GM18508 (cell line): ENCODE measurements around the gene GCNA.
"Not testable (repeated sequence)": the region's sequence is repeated elsewhere in the genome, so short reads cannot be mapped to it uniquely, and the experiment has no call there.

Experiments
- ATAC-seq: cut with Tn5 transposase; IDR thresholded peaks from one replicate; pipeline ENCODE4 v1.9.1; 2021; ENCODE audit warnings: moderate number of reproducible peaks; ENCODE audit not compliant: insufficient read depth, unreplicated experiment

Gene GCNA

GRCh38 chrX:71558920-71559319, 19.3 kb upstream of the GCNA start:
- no peak for ATAC-seq

DNA sequence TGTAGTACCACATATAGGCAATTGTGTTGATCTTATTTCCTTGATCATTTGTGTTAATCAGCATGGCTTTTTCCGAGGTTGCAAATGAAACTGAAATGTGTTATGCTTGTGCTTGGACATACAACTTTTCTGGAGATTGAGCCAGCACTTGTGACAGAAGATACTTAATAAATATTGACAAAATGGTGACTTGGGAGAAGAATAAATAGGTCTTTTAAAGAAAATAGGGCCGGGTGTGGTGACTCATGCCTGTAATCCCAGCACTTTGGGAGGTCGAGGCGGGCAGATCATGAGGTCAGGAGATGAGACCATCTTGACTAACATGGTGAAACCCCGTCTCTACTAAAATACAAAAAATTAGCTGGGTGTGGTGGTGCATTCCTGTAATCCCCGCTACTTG, 18.5 kb upstream of the GCNA start:
- ATAC-seq, result not testable (repeated sequence)

- no peak for ATAC-seq
These were observed 14.3 kb upstream of the GCNA start for GRCh38 chrX:71563921-71564320.

DNA sequence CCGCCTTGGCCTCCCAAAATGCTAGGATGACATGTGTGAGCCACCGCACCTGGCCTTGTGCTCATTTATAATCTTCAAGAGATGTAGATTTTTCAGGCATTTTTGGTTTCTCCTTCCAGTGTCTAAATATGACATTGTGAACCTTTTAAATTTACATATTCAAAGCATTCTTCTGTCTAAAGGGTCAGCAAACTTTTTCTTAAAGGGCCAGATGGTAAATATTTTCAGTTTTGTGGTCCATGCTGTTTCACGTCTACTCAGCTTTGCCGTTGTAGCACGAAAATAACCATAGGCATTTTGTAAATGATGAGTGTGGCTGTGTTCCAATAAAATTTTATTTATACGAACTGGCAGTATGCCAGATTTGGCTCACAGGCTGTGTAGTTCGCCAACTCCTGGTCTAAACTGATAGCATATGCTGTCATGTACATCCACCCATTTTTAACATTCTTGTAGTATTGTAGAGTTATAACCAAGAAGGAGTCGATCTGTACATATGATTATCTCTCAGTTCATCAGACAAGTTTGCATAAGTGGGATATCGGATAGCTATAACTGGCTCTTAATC, 12.7 kb upstream of the GCNA start:
- ATAC-seq, result no peak

GRCh38 chrX:71571390-71571789, 6.8 kb upstream of the GCNA start:
- ATAC-seq, result not testable (repeated sequence)

GRCh38 chrX:71573590-71573989, 4.6 kb upstream of the GCNA start:
- no peak for ATAC-seq

GRCh38 chrX:71577682-71578081, 555 bp upstream of the GCNA start:
- ATAC-seq, result no peak

- no peak for ATAC-seq
These were observed 1.1 kb downstream of the GCNA start for GRCh38 chrX:71579136-71579989.

GRCh38 chrX:71579990-71580380, 1.7 kb downstream of the GCNA start:
- no peak for ATAC-seq

GRCh38 chrX:71581210-71581609, 3.0 kb downstream of the GCNA start:
- no peak for ATAC-seq

DNA sequence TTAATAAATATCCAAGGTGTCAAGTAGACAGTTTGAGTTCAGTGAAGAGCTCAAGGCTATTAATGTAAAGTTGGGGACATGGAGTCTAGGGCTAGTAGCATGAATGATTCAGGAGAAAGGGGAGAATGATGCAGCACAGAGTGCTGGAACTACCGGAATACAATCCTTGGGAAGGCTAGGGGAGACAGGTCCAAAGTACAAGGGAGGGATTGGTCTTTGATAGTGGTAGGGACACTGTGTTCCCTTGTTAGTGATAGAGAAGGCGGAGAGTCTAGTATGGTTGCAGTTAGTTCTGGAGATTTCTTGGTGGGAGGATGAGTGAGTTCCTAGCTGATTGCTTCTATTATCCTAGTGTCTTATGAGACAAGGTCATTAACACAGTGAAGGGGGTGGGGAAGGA, 8.7 kb downstream of the GCNA start:
- ATAC-seq, result no peak

GRCh38 chrX:71593210-71593609, 15.0 kb downstream of the GCNA start:
- ATAC-seq, result not testable (repeated sequence)

GRCh38 chrX:71599965-71600364, 21.7 kb downstream of the GCNA start:
- ATAC-seq, result no peak

GRCh38 chrX:71603618-71604017, 25.4 kb downstream of the GCNA start:
- no peak for ATAC-seq

- no peak for ATAC-seq
These were observed 25.9 kb downstream of the GCNA start for GRCh38 chrX:71604141-71604540.

- no peak for ATAC-seq
These were observed 26.7 kb downstream of the GCNA start for GRCh38 chrX:71604796-71605568.

GRCh38 chrX:71606536-71607216, 28.4 kb downstream of the GCNA start:
- no peak for ATAC-seq

DNA sequence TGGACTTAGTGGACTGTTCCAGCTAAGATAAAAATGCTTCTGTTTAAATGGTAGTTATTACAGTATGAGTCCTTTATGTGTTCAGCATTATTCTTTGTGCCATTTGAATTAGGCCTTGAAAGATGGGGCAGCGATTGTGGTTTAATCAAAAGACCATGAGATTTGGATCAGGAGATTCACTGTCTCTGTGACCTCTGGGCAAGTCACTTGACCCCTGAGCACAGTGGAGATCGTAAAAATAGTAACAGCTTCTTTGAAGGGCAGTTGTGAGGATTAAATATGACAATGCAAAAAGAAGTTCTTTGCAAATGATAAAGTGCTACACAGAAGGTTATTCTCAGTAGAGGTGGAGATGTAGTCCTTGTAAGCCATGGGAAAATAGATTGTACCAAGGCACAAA, 29.3 kb downstream of the GCNA start:
- ATAC-seq, result no peak

DNA sequence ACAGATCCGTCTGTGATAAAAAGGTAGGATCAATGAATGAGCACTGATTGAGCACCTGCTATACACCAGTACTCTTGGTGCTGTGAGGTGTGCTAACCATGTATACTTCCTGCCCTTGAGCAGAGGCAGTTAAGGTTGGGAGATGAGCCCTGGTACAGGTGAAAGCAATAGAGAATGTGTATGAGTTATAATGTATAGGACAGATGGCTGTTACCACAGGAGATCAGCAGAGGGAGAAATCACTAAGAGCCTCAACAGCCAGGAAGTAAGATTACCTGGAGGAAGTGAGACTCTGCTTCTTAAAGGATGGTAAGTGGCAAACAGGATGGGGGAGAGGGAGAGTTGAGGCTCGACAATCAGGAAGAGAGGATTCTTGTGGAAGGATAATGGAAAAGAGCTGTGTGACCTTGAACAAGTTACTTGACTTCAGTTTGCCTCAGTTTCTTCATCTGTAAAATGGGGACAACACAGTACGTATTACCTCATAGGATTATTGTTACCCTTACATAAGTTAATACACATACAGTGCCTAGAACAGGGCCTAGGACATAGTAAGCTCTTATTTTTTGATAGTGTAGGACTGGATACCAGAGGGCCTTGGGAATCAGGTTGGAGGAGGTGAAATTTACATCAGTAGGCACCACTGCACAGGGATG, 31.0 kb downstream of the GCNA start:
- no peak for ATAC-seq

DNA sequence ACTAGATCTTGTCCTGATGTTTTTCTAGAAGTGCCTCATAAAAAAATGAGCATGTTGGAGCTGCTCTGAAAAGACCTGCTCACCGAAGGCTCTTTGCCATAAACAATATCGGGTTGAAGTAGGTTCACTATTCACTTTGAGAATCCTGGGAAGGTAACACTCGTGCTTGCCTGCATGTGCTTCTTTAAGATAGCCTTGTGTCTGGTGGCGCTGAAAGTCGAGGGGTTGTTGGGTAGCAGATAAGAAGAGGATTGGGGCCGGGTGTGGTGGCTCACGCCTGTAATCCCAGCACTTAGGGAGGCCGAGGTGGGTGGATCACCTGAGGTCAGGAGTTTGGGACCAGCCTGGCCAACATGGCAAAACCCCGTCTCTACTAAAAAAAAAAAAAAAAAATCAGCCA, 33.5 kb downstream of the GCNA start:
- not testable (repeated sequence) for ATAC-seq
